Subcutaneous abdominal adipose tissue (tissue), 5 donors: ENCODE data around the gene LMBRD2.
"Not testable (repeated sequence)": the region's sequence is repeated elsewhere in the genome, so short reads cannot be mapped to it uniquely, and the experiment has no call there.

Source experiments
- H3K27ac ChIP-seq: one replicate; pipeline ENCODE4 v1.7.0; 2013; ENCODE audit warnings: low read depth, mild to moderate bottlenecking, inconsistent platforms, low read length, moderate library complexity
- H3K27me3 ChIP-seq, 5 donors: one replicate each; pipeline ENCODE4 v1.7.0; 2013; ENCODE audit warnings: low read length in 5 of 5, inconsistent platforms in 1 of 5; ENCODE audit not compliant: control insufficient read depth in 5 of 5, insufficient read depth in 4 of 5
- H3K36me3 ChIP-seq, 5 donors: one replicate each; pipeline ENCODE4 v1.7.0; 2013; ENCODE audit warnings: low read length in 5 of 5; ENCODE audit not compliant: control insufficient read depth in 5 of 5, insufficient read depth in 5 of 5
- H3K4me1 ChIP-seq, 5 donors: one replicate each; pipeline ENCODE4 v1.7.0; 2013; ENCODE audit warnings: low read length in 5 of 5, mild to moderate bottlenecking in 3 of 5, moderate library complexity in 1 of 5; ENCODE audit not compliant: control insufficient read depth in 5 of 5, insufficient read depth in 5 of 5
- H3K4me3 ChIP-seq, 5 donors: one replicate each; pipeline ENCODE4 v1.7.0; 2013; ENCODE audit warnings: low read length in 5 of 5, low read depth in 1 of 5
- H3K9ac ChIP-seq, 5 donors: one replicate each; pipeline ENCODE4 v1.7.0; 2013; ENCODE audit warnings: low read length in 5 of 5, mild to moderate bottlenecking in 4 of 5, moderate library complexity in 3 of 5
- H3K9me3 ChIP-seq, 5 donors: one replicate each; pipeline ENCODE4 v1.7.0; 2013; ENCODE audit warnings: low read length in 5 of 5; ENCODE audit not compliant: control insufficient read depth in 5 of 5
- donor health status: healthy.
- donor health status: healthy.
- donor health status: healthy.
- donor health status: healthy.
- donor health status: healthy.

LMBRD2 gene

GRCh38 chr5:36152324-36153297 is 924 bp upstream of the LMBRD2 start:
- Histone ChIP-seq H3K9ac (peak overlapping the region; percentile 78 to 99 (median 94)), H3K4me1 (peaks cover 2 to 49% (median 46%) of the 10 kb centered on the region in 5 donors)

GRCh38 chr5:36150676-36151433 is 832 bp downstream of the LMBRD2 start:
- no peaks in the 10 kb centered on the region for H3K9me3 ChIP-seq
- H3K36me3 ChIP-seq = peaks cover 0 to 7% (median 3%) of the 10 kb centered on the region in 5 donors
- peak overlapping the region; percentile 77 to 98 (median 90) for H3K4me3 ChIP-seq
- H3K27me3 ChIP-seq = no peaks in the 10 kb centered on the region
- H3K9ac ChIP-seq = peak overlapping the region; percentile 3 to 99 (median 91)
- peaks cover 2 to 39% (median 32%) of the 10 kb centered on the region in 5 donors for H3K4me1 ChIP-seq
- H3K27ac ChIP-seq = peak overlapping the region; percentile 71

More at GRCh38 chr5:36152324-36153297, 924 bp upstream of the LMBRD2 start:
- Histone ChIP-seq H3K9me3 (no peaks in the 10 kb centered on the region), H3K27me3 (no peaks in the 10 kb centered on the region), H3K4me3 (peak overlapping the region; percentile 77 to 98 (median 90)), H3K27ac (peak overlapping the region; percentile 71), H3K36me3 (peaks cover 2 to 10% (median 3%) of the 10 kb centered on the region in 5 donors)

- no peaks in the 10 kb centered on the region for H3K27me3 ChIP-seq
- H3K4me3 ChIP-seq = no peak overlapping the region
- H3K4me1 ChIP-seq = peaks cover 1 to 20% (median 18%) of the 10 kb centered on the region in 5 donors
Observed at GRCh38 chr5:36147681-36148080, 4.0 kb downstream of the LMBRD2 start.

GRCh38 chr5:36146390-36146789 is 5.3 kb downstream of the LMBRD2 start:
- Histone ChIP-seq H3K27me3 (no peaks in the 10 kb centered on the region), H3K4me3 (no peak overlapping the region), H3K9ac (no peak overlapping the region), H3K36me3 (peaks cover 0 to 4% (median 0%) of the 10 kb centered on the region in 5 donors), H3K4me1 (peaks cover 0 to 12% (median 11%) of the 10 kb centered on the region in 5 donors), H3K27ac (no peak overlapping the region), H3K9me3 (no peaks in the 10 kb centered on the region)

More at GRCh38 chr5:36147681-36148080, 4.0 kb downstream of the LMBRD2 start:
- no peaks in the 10 kb centered on the region for H3K9me3 ChIP-seq
- no peaks in the 10 kb centered on the region for H3K36me3 ChIP-seq
- H3K9ac ChIP-seq = no peak overlapping the region
- H3K27ac ChIP-seq = no peak overlapping the region

- no peak overlapping the region for H3K4me3 ChIP-seq
- no peaks in the 10 kb centered on the region for H3K27me3 ChIP-seq
- H3K36me3 ChIP-seq = peaks cover 2 to 11% (median 7%) of the 10 kb centered on the region in 5 donors
- H3K9me3 ChIP-seq = no peaks in the 10 kb centered on the region
- H3K27ac ChIP-seq = no peak overlapping the region
- H3K9ac ChIP-seq = no peak overlapping the region
- H3K4me1 ChIP-seq = peaks cover 0 to 3% (median 2%) of the 10 kb centered on the region in 5 donors
Observed at GRCh38 chr5:36145311-36145710, 6.4 kb downstream of the LMBRD2 start.

GRCh38 chr5:36138900-36139683 is 12.6 kb downstream of the LMBRD2 start:
- no peaks in the 10 kb centered on the region for H3K27me3 ChIP-seq
- H3K4me3 ChIP-seq = no peak overlapping the region
- peaks cover 0 to 8% (median 0%) of the 10 kb centered on the region in 5 donors for H3K9me3 ChIP-seq
- H3K4me1 ChIP-seq = no peaks in the 10 kb centered on the region
- H3K27ac ChIP-seq = no peak overlapping the region
- peaks cover 21 to 42% (median 32%) of the 10 kb centered on the region in 5 donors for H3K36me3 ChIP-seq
- no peak overlapping the region for H3K9ac ChIP-seq

- H3K27ac ChIP-seq = no peak overlapping the region
- H3K9ac ChIP-seq = no peak overlapping the region
- no peak overlapping the region for H3K4me3 ChIP-seq
- H3K9me3 ChIP-seq = peaks cover 0 to 8% (median 0%) of the 10 kb centered on the region in 5 donors
- peaks cover 21 to 39% (median 29%) of the 10 kb centered on the region in 5 donors for H3K36me3 ChIP-seq
- H3K4me1 ChIP-seq = no peaks in the 10 kb centered on the region
- no peaks in the 10 kb centered on the region for H3K27me3 ChIP-seq
Observed at GRCh38 chr5:36136581-36136980, 15.1 kb downstream of the LMBRD2 start.

GRCh38 chr5:36135988-36136387 is 15.7 kb downstream of the LMBRD2 start:
- Histone ChIP-seq H3K36me3 (peaks cover 21 to 39% (median 28%) of the 10 kb centered on the region in 5 donors), H3K4me3 (no peak overlapping the region), H3K27me3 (no peaks in the 10 kb centered on the region), H3K27ac (no peak overlapping the region), H3K9ac (no peak overlapping the region), H3K4me1 (no peaks in the 10 kb centered on the region), H3K9me3 (peaks cover 0 to 8% (median 0%) of the 10 kb centered on the region in 5 donors)

- H3K4me3 ChIP-seq, H3K27me3 ChIP-seq, H3K9ac ChIP-seq, H3K27ac ChIP-seq, H3K4me1 ChIP-seq, H3K9me3 ChIP-seq: not testable (repeated sequence)
- peaks cover 9 to 32% (median 28%) of the 10 kb centered on the region in 5 donors for H3K36me3 ChIP-seq
Observed at GRCh38 chr5:36133009-36133408, 18.7 kb downstream of the LMBRD2 start.
